ES-I3 (cell line): ENCODE measurements around the gene CPA1.

ENCODE experiments used
- H3K36me3 ChIP-seq: 2 replicates; pipeline ENCODE4 v1.6.1; 2013; ENCODE audit warnings: mild to moderate bottlenecking, low read length, control low read depth, moderate library complexity; ENCODE audit not compliant: insufficient read depth
- H3K4me1 ChIP-seq: 2 replicates; pipeline ENCODE4 v1.6.1; 2013; ENCODE audit warnings: mild to moderate bottlenecking, control low read depth, low read length; ENCODE audit not compliant: insufficient read depth
- H3K9ac ChIP-seq: 2 replicates; pipeline ENCODE4 v1.6.1; 2013; ENCODE audit warnings: low read depth, mild to moderate bottlenecking, low read length, moderate library complexity
- H3K9me3 ChIP-seq: 2 replicates; pipeline ENCODE4 v1.6.1; 2013; ENCODE audit warnings: mild to moderate bottlenecking, low read length, moderate library complexity; ENCODE audit not compliant: control insufficient read depth, insufficient read depth

Gene CPA1

DNA sequence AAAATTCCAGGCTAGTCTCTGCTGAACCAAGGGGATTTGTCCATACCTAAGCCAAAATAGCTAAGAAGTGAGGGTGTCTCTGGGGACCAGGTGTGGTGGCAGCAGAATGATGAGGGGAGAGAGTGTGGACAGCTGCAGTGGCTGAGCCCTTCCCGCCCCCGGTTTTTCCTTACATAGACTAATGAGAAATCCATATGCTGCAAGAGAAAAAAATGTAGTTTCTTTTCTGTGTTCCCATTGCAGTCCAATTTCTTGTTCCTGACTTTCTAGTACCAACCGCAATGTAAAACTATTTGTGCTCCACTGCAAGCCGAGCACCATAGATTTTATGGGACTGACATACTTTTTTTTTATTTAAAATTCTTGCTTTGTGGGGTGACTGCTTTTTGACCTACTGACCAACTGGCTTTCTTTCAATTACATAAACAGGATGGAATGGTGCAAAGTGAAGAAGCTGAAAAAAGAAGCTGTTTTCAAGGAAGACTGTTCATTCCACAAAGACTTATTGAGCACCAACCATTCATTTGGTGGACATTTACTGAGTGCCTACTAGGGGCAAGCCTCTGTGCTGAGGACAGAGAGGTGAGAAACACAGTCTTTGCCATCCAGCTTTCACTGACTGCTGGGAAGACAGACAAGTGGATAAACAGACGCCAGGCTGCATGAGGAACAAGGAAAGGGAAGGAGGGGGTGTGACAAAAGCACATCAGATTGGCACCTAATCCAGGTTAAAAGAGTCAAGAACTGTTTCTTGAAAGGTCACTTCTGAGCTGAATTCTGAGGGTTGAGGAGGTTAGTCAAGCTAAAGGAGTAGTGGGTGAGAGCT is 50.8 kb downstream of the CPA1 start:
- H3K36me3 ChIP-seq = no peaks in the 10 kb centered on the region
- H3K4me1 ChIP-seq = no peaks in the 10 kb centered on the region
- H3K9ac ChIP-seq = no peak overlapping the region
- no peaks in the 10 kb centered on the region for H3K9me3 ChIP-seq

- Histone ChIP-seq H3K36me3 (no peaks in the 10 kb centered on the region), H3K9me3 (no peaks in the 10 kb centered on the region), H3K4me1 (no peaks in the 10 kb centered on the region), H3K9ac (no peak overlapping the region)
Observed at GRCh38 chr7:130432886-130433285, 52.6 kb downstream of the CPA1 start.

DNA sequence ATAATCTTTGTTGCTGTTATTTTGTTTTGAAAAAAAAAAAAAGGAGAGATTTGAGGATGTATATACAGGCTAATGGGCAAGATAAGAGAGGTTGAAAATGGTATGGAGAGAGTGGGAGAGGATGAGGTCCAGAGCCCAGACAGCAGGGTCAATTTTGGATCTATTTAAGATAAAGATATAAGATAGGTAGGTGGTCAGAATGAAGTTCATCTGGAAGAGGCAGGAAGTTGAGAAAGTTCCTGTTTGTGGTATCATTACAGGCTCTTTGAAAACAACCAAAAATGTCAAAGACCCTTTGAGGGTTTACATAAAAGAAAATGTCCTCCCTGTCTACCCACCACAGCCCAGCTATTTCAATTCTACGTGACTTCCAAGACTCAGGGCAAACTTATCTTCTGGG is 53.0 kb downstream of the CPA1 start:
- H3K36me3 ChIP-seq = no peaks in the 10 kb centered on the region
- H3K9ac ChIP-seq = no peak overlapping the region
- no peaks in the 10 kb centered on the region for H3K9me3 ChIP-seq
- no peaks in the 10 kb centered on the region for H3K4me1 ChIP-seq

GRCh38 chr7:130435311-130435854 is 55.1 kb downstream of the CPA1 start:
- Histone ChIP-seq H3K4me1 (no peaks in the 10 kb centered on the region), H3K9me3 (no peaks in the 10 kb centered on the region), H3K36me3 (no peaks in the 10 kb centered on the region), H3K9ac (no peak overlapping the region)

DNA sequence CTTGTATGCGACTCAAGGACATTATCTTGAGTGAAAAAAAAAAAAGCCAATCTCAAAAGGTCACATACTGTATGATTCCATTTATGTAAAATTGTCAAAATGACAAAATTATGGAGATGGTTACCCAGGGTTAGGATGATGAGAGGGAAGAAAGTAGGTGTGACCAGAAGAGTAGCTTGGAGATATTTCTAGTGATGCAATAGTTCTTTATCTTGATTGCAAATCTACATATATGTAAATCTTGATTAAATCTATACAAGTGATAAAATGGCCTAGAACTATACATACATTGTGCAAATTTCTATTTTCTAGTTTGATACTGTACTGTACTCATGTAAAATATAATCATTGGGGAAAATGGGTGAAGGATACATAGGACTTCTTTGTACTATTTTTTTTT is 56.0 kb downstream of the CPA1 start:
- H3K9ac ChIP-seq = no peak overlapping the region
- no peaks in the 10 kb centered on the region for H3K9me3 ChIP-seq
- H3K36me3 ChIP-seq = no peaks in the 10 kb centered on the region
- H3K4me1 ChIP-seq = no peaks in the 10 kb centered on the region
